Spleen (tissue), 11 donors: ENCODE measurements around the gene GNAT3. TPM values are rescaled to one million over a fixed set of nuclear protein-coding genes. Genes with fewer than 3 reads are reported as not detected.

Experiments
- DNase-seq: peaks from one replicate; pipeline ENCODE4 v3.0.0-alpha.2; 2020
- H3K27ac ChIP-seq, 8 donors: fragments of 200-600 bp; sonication (generic) in 7 of 8; 1 replicate in 4 of 8; 2 replicates in 4 of 8; pipeline versions ENCODE4 v1.5.0 to v1.8.0; 2016 to 2021; ENCODE audit warnings: inconsistent platforms in 4 of 8, mild to moderate bottlenecking in 4 of 8, moderate library complexity in 1 of 8
- H3K27me3 ChIP-seq, 7 donors: fragments of 200-600 bp; sonication (generic) in 6 of 7; replicated peaks in 1 of 7; 1 replicate in 4 of 7; 2 replicates in 3 of 7; pipeline versions ENCODE4 v1.5.0 to v1.8.0; 2016 to 2021; ENCODE audit warnings: inconsistent platforms in 3 of 7, mild to moderate bottlenecking in 1 of 7
- H3K36me3 ChIP-seq, 6 donors: fragments of 200-600 bp; sonication (generic) in 5 of 6; 1 replicate in 4 of 6; 2 replicates in 2 of 6; pipeline versions ENCODE4 v1.5.0 to v1.8.0; 2016 to 2021; ENCODE audit warnings: inconsistent platforms in 2 of 6
- H3K4me1 ChIP-seq, 6 donors: fragments of 200-600 bp; sonication (generic) in 5 of 6; 1 replicate in 3 of 6; 2 replicates in 3 of 6; pipeline versions ENCODE4 v1.5.0 to v1.8.0; 2016 to 2021; ENCODE audit warnings: inconsistent platforms in 3 of 6
- H3K4me3 ChIP-seq, 8 donors: fragments of 200-600 bp; sonication (generic) in 7 of 8; 1 replicate in 4 of 8; 2 replicates in 4 of 8; pipeline versions ENCODE4 v1.5.0 to v1.8.0; 2016 to 2021; ENCODE audit warnings: inconsistent platforms in 4 of 8, mild to moderate bottlenecking in 4 of 8, moderate library complexity in 2 of 8
- H3K9me3 ChIP-seq, 8 donors: fragments of 200-600 bp; sonication (generic) in 7 of 8; 1 replicate in 4 of 8; 2 replicates in 4 of 8; pipeline versions ENCODE4 v1.5.0 to v1.8.0; 2016 to 2021; ENCODE audit warnings: inconsistent platforms in 4 of 8
- POLR2A ChIP-seq, 3 donors: fragments of 450-650 bp; IDR thresholded peaks; one replicate each; pipeline ENCODE4 v1.5.1; 2017; ENCODE audit warnings: antibody characterized with exemption in 3 of 3, mild to moderate bottlenecking in 1 of 3
- POLR2AphosphoS5 ChIP-seq, 3 donors: sonication (generic); formaldehyde crosslinking; IDR thresholded peaks; one replicate each; pipeline ENCODE4 v1.5.1; 2017; ENCODE audit warnings: antibody characterized with exemption in 3 of 3
- WGBS, 5 donors: extraction: QIAGEN DNeasy Blood & Tissue Kit in 3 of 5; methylation state at CpG; one replicate each; pipeline versions ENCODE4 v1.1.5 to v1.1.7; 2013 to 2018; 5-methylcytosine and 5-hydroxymethylcytosine counted together
- intact Hi-C: fragments of 100-400 bp; cut with DNase I; formaldehyde crosslinking; loops from one replicate; pipeline ENCODE4 v1.15.0; 2023; ENCODE audit warnings: low total_unique reads
- polyA plus RNA-seq, 3 donors: library from polyadenylated mRNA; stranded (reverse); fragments of 200-250 nt; gene quantifications; one replicate each; pipeline ENCODE4 v1.2.1, GENCODE V29; 2013
- total RNA-seq, 7 donors: library from RNA; depleted of rRNA in 3 of 7; stranded (reverse); fragments of >200 nt in 3 of 7; fragmentation: NEBNext Ultra II Directional in 4 of 7; extraction: Animal tissue kit (Norgen Biotek cat#: 25700) in 4 of 7; gene quantifications; one replicate each; pipeline versions ENCODE4 v1.1.0 to v1.2.1, GENCODE V29; 2016 to 2021
- TF ChIP-seq, protein P1 (sequence below), 11 experiments: fragments of 200-600 bp in 7 of 11; fragments of 450-650 bp in 4 of 11; sonication (generic) in 4 of 11; IDR thresholded peaks in 8 of 11; conservative IDR thresholded peaks in 3 of 11; 1 replicate in 7 of 11; 2 replicates in 4 of 11; pipeline versions ENCODE4 v1.4.0 to v1.8.0; 2016 to 2021; ENCODE audit warnings: antibody characterized with exemption in 11 of 11, inconsistent platforms in 4 of 11, mild to moderate bottlenecking in 1 of 11
- donor health status: healthy with polysubstance abuse.
- donor health status: DM: no; HTN: no; CAD: no; lungs with moderate emphysema.
- donor health status: DM: no; HTN: no; CAD: no.
- donor health status: Bipolar disorder and iron deficiency.
- donor health status: healthy.
- donor health status: DM: no; HTN: no; CAD: no.
- donor health status: DM: yes; HTN: yes; CAD: no.

GNAT3 gene
- total and polyA plus RNA-seq, 10 donors: not detected

GRCh38 chr7:80505900-80506500 is 5.9 kb downstream of the GNAT3 start:
- intact Hi-C loops: no loop called here
- no peak for DNase-seq
- Histone ChIP-seq H3K9me3 (no peaks in the 10 kb centered on the region), H3K36me3 (no peaks in the 10 kb centered on the region), H3K4me3 (no peak overlapping the region), H3K4me1 (peaks cover 0 to 10% (median 0%) of the 10 kb centered on the region in 6 donors), H3K27ac (no peak overlapping the region), H3K27me3 (no peaks in the 10 kb centered on the region)
- 84 to 92% (median 86%) methylated on average over 7 of the region's 7 CpGs for WGBS, 5 donors
- TF ChIP-seq POLR2A (IDR thresholded peaks at IDR 0.05) (no peak), POLR2AphosphoS5 (IDR thresholded peaks at IDR 0.05) (no peak)
- TF ChIP-seq, protein P1, sequence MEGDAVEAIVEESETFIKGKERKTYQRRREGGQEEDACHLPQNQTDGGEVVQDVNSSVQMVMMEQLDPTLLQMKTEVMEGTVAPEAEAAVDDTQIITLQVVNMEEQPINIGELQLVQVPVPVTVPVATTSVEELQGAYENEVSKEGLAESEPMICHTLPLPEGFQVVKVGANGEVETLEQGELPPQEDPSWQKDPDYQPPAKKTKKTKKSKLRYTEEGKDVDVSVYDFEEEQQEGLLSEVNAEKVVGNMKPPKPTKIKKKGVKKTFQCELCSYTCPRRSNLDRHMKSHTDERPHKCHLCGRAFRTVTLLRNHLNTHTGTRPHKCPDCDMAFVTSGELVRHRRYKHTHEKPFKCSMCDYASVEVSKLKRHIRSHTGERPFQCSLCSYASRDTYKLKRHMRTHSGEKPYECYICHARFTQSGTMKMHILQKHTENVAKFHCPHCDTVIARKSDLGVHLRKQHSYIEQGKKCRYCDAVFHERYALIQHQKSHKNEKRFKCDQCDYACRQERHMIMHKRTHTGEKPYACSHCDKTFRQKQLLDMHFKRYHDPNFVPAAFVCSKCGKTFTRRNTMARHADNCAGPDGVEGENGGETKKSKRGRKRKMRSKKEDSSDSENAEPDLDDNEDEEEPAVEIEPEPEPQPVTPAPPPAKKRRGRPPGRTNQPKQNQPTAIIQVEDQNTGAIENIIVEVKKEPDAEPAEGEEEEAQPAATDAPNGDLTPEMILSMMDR (IDR thresholded peaks at IDR 0.05 in 8 of 11, conservative IDR thresholded peaks at IDR 0.05 in 3 of 11): no peak

DNA sequence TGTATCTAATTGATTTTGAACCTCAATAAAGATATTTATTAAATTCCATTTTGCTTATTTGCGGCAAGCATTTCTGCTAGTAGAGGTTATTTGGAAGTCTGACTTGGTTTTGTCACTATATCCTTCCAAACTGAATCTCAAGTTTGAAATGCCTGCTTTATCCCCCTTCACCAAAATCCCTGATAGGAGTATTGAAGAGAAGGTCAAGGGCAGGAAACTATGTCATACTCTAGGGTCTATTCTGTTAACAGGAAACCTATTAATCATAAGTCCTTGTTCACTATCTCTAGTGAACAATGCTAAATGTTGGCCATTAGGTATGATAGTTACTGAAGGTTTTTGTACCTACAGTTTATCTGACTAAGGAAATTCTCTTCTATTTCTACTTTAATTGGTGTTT is 11.5 kb downstream of the GNAT3 start:
- H3K27ac ChIP-seq: peak overlapping the region; percentile 45 to 76 (median 69)
- H3K4me3 ChIP-seq: no peak overlapping the region
- H3K27me3 ChIP-seq: no peaks in the 10 kb centered on the region
- no peaks in the 10 kb centered on the region for H3K36me3 ChIP-seq
- no peak for DNase-seq
- TF ChIP-seq POLR2A (IDR thresholded peaks at IDR 0.05): no peak
- TF ChIP-seq POLR2AphosphoS5 (IDR thresholded peaks at IDR 0.05): no peak
- TF ChIP-seq, protein P1 (IDR thresholded peaks at IDR 0.05 in 8 of 11, conservative IDR thresholded peaks at IDR 0.05 in 3 of 11): no peak
- H3K4me1 ChIP-seq: peaks cover 0 to 17% (median 5%) of the 10 kb centered on the region in 6 donors
- H3K9me3 ChIP-seq: no peaks in the 10 kb centered on the region
- intact Hi-C loops: no loop called here
- 67 to 86% (median 79%) methylated on average over 1 of the region's 1 CpG for WGBS, 5 donors

GRCh38 chr7:80499350-80499953 is 12.4 kb downstream of the GNAT3 start:
- Histone ChIP-seq H3K27ac (peak overlapping the region; percentile 45 to 76 (median 69)), H3K27me3 (no peaks in the 10 kb centered on the region), H3K9me3 (no peaks in the 10 kb centered on the region), H3K4me1 (peaks cover 0 to 17% (median 5%) of the 10 kb centered on the region in 6 donors), H3K36me3 (no peaks in the 10 kb centered on the region), H3K4me3 (no peak overlapping the region)
- TF ChIP-seq POLR2A (IDR thresholded peaks at IDR 0.05) (no peak), POLR2AphosphoS5 (IDR thresholded peaks at IDR 0.05) (peak in 1 of 3 donors; percentile 49)
- TF ChIP-seq, protein P1 (IDR thresholded peaks at IDR 0.05 in 8 of 11, conservative IDR thresholded peaks at IDR 0.05 in 3 of 11): no peak
- WGBS, 5 donors: 48 to 83% (median 79%) methylated on average over 1 of the region's 1 CpG
- intact Hi-C loops: no loop called here
- DNase-seq: no peak
